ENCODE data around the gene RAB27A. TPM values are rescaled to one million over a fixed set of nuclear protein-coding genes. Genes with fewer than 3 reads are reported as not detected.
A peak's percentile ranks its signal among the peaks of the same experiment; 100 is the strongest.

The RAB27A gene
- total and polyA plus RNA-seq, 2 of the 13 experiments (the other 11 are each of a cell fraction or from before 2014, with no cell fraction given), result 3.4 to 8.1 TPM

DNA sequence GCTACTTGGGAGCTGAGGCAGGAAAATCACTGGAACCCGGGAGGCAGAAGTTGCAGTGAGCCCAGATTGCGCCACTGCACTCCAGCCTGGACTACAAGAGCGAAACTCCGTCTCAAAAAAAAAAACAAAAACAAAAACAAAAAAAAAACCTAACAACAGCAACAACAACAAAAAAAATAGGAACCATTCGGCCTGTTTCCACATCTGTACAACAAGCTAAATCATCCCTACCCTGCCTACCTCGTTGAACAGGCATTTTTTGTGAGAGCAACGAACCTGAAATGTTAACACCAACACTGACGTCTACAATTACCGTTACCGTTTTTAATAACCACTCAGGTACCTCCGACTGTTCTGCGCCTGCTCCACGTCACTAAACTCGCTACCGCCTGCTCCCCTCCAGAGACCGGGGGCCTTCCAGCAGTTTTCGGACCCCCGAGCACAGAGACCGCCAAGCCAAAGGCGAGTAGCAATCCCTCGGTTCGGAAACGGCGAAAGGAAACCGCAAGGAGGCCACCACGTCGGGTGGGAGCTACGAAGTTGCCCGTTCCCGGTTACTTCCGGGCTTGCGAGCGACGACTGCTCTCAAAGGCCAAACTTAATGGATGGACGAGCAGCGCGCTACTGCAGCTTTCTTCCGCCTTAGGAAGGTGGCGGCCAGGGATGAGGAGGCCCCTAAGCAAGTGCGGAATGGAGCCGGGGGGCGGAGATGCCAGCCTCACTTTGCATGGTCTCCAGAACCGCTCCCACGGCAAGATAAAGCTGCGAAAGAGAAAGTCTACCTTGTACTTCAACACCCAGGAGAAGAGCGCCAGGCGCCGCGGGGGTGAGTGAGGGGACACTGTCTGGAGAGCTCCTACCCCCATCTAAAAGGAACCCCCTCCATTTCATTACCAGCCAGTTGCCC is 29.2 kb upstream of the RAB27A start, which contains the start of the genes PIGB and PIGBOS1 (continued):
- no peak for TF ChIP-seq ZNF672 (CRISPR knock-in tag; IDR thresholded peaks at IDR 0.05)
- TF ChIP-seq PLRG1 (conservative IDR thresholded peaks at IDR 0.05), result no peak
- no peak for TF ChIP-seq ZNF724P (CRISPR knock-in tag; IDR thresholded peaks at IDR 0.05; ENCODE audit: borderline replicate concordance)
- no peak for TF ChIP-seq JUND (CRISPR knock-in tag; IDR thresholded peaks at IDR 0.05)
- no peak; the same call in 1 of the 2 replicates for TF ChIP-seq ZNF709 (CRISPR knock-in tag; IDR thresholded peaks at IDR 0.05)
- TF ChIP-seq DNMT3B (CRISPR knock-in tag; conservative IDR thresholded peaks at IDR 0.05), result no peak
- TF ChIP-seq ZFP90 (CRISPR knock-in tag; IDR thresholded peaks at IDR 0.05; ENCODE audit: borderline replicate concordance), result no peak
- peak; percentile 71; the same call in 1 of the 2 replicates for TF ChIP-seq ARHGAP35 (CRISPR knock-in tag; IDR thresholded peaks at IDR 0.05; ENCODE audit: borderline replicate concordance)
- TF ChIP-seq SP4 (CRISPR knock-in tag; IDR thresholded peaks at IDR 0.05), result peak; percentile 21; the same call in 1 of the 2 replicates
- TF ChIP-seq NFKB2 (CRISPR knock-in tag; IDR thresholded peaks at IDR 0.05; ENCODE audit: borderline replicate concordance), result peak; percentile 36; the same call in 1 of the 2 replicates
- no peak for TF ChIP-seq SRF (IDR thresholded peaks at IDR 0.05; ENCODE audit: low read depth, low read length)
- TF ChIP-seq ZNF441 (CRISPR knock-in tag; IDR thresholded peaks at IDR 0.05; ENCODE audit: borderline replicate concordance), result peak; percentile 87
- TF ChIP-seq MBNL3 (CRISPR knock-in tag; conservative IDR thresholded peaks at IDR 0.05), result no peak
- 0 out of 2 replicates have a peak, but pooled peaks have one; percentile 17 for TF ChIP-seq MAF1 (CRISPR knock-in tag; IDR thresholded peaks at IDR 0.05; ENCODE audit: borderline replicate concordance)
- TF ChIP-seq HNRNPL (IDR thresholded peaks at IDR 0.05; ENCODE audit: low read depth, low read length), result peak; percentile 42; the same call in 1 of the 2 replicates
- no peak for TF ChIP-seq EED (CRISPR knock-in tag; IDR thresholded peaks at IDR 0.05)
- no peak for TF ChIP-seq NFE2 (CRISPR knock-in tag; IDR thresholded peaks at IDR 0.05)
- no peak for TF ChIP-seq PAF1 (CRISPR knock-in tag; IDR thresholded peaks at IDR 0.05)
- TF ChIP-seq ZFP41 (CRISPR knock-in tag; IDR thresholded peaks at IDR 0.05; ENCODE audit: borderline replicate concordance), result no peak
- 0 out of 2 replicates have a peak, but pooled peaks have one; percentile 27 for TF ChIP-seq PCBP1 (IDR thresholded peaks at IDR 0.05; ENCODE audit: borderline replicate concordance, low read depth, low read length)
- TF ChIP-seq ZNF101 (CRISPR knock-in tag; IDR thresholded peaks at IDR 0.05; ENCODE audit: borderline replicate concordance, low read depth), result 0 out of 2 replicates have a peak, but pooled peaks have one; percentile 51
- TF ChIP-seq ZNF263 (CRISPR knock-in tag; IDR thresholded peaks at IDR 0.05), result no peak
- TF ChIP-seq ZNF746 (CRISPR knock-in tag; IDR thresholded peaks at IDR 0.05), result no peak
- TF ChIP-seq ZNF879 (CRISPR knock-in tag; IDR thresholded peaks at IDR 0.05), result peak; percentile 90; the same call in 1 of the 2 replicates
- no peak for TF ChIP-seq SMARCE1 (IDR thresholded peaks at IDR 0.05; ENCODE audit: borderline replicate concordance)
- TF ChIP-seq ZNF317 (CRISPR knock-in tag; IDR thresholded peaks at IDR 0.05), result no peak
- TF ChIP-seq, protein P1, sequence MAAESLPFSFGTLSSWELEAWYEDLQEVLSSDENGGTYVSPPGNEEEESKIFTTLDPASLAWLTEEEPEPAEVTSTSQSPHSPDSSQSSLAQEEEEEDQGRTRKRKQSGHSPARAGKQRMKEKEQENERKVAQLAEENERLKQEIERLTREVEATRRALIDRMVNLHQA (CRISPR knock-in tag; IDR thresholded peaks at IDR 0.05), result no peak
- TF ChIP-seq, protein P2, sequence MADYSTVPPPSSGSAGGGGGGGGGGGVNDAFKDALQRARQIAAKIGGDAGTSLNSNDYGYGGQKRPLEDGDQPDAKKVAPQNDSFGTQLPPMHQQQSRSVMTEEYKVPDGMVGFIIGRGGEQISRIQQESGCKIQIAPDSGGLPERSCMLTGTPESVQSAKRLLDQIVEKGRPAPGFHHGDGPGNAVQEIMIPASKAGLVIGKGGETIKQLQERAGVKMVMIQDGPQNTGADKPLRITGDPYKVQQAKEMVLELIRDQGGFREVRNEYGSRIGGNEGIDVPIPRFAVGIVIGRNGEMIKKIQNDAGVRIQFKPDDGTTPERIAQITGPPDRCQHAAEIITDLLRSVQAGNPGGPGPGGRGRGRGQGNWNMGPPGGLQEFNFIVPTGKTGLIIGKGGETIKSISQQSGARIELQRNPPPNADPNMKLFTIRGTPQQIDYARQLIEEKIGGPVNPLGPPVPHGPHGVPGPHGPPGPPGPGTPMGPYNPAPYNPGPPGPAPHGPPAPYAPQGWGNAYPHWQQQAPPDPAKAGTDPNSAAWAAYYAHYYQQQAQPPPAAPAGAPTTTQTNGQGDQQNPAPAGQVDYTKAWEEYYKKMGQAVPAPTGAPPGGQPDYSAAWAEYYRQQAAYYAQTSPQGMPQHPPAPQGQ (CRISPR knock-in tag; IDR thresholded peaks at IDR 0.05; ENCODE audit: borderline replicate concordance), result no peak
- peak; percentile 82 for TF ChIP-seq HNRNPLL (IDR thresholded peaks at IDR 0.05; ENCODE audit: low read depth, low read length, poor library complexity, severe bottlenecking)
- TF ChIP-seq ZNF17 (CRISPR knock-in tag; IDR thresholded peaks at IDR 0.05), result no peak
